Stimulated activated CD4-positive, alpha-beta T cell treated with anti-CD3 and anti-CD28 coated beads, Interleukin-12 subunit alpha, Interleukin-12 subunit beta, amount 100 ng/mL, for 48 hours (primary cell): Measurements from ENCODE around the gene SULT1E1.
"Not testable (repeated sequence)": the region's sequence is repeated elsewhere in the genome, so short reads cannot be mapped to it uniquely, and the experiment has no call there.

Experiments used
- DNase-seq, 3 donors: peaks; one replicate each; pipeline ENCODE4 v3.0.0-alpha.2; 2020; ENCODE audit warnings: low read depth in 2 of 3, low spot score in 1 of 3

SULT1E1 gene

GRCh38 chr4:69843932-69844331 is 16.0 kb downstream of the SULT1E1 start:
- no peak for DNase-seq

GRCh38 chr4:69843301-69843700 is 16.6 kb downstream of the SULT1E1 start:
- DNase-seq: no peak

DNA sequence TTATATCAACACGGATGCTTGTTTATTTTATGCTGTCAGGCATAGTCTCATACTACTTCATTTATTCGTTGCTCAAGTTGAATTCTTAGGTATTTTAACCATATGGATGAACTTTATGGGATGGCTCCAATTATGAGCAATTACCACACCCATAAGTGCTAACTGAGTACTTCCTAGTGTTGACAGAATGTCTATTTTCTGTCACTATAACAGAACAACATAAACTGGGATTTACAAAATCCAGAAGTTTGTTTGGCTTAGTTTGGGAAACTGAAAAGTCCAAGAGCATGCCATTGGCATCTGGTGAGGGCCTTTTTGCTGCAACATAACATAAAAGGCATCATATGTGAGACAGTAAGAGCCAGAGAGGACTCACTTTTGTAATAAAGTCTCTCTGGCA is 21.0 kb downstream of the SULT1E1 start:
- no peak for DNase-seq

DNA sequence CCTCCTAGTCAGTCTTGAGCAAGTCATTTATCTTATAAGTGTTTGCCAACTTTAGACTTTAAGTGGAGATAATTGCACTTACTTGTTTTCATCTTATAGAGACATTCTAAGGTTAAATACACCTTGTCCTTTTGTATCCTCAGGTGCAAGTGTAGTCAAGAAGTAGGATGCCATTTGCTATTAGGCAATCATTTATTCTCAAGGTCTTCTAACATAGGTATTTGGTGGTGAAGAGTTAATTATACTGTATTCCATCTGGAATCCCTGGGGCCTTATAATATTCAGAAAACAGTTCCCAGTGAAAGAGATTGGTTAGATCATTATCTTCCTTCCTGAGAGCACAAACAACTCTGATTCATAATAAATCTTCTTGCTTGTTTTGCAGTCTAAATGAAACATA is 23.7 kb downstream of the SULT1E1 start:
- no peak for DNase-seq

DNA sequence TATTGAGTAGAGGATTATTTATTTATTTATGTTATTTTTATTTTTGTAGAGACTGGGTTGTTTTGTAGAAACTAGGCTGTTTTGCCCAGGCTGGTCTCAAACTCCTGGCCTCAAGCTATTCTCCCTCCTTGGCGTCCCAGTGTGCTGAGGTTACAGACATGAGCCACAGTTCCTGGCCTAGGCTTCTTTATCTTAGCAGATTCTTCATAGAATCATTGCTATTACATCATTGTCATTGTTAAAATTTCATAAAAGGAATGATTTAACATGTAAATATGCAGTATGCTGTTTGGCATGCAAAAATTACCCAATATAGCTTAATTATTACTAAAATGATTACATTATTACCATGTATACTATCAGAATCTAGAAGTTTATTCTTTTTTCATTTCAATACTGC is 24.2 kb downstream of the SULT1E1 start:
- no peak for DNase-seq

DNA sequence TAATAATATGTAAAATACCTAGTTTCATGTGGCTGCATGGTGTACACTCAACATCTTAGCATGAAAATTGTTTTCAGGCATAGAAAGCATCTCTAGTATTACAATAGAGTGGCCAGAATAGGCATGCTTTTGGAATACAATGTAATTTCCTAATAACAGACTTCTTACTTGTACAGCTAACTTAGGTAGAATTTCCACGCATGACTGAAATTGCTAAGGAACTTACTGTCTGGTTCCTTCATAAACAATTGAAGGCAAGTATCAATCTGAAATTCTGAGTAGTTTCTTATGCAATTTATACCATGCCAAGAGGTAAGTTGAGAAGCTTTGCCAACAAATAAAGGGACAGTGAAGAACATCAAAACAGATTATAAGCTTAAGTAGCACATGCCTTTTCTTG is 26.7 kb downstream of the SULT1E1 start:
- DNase-seq: no peak

GRCh38 chr4:69832326-69833030 is 27.5 kb downstream of the SULT1E1 start:
- no peak for DNase-seq

- DNase-seq: no peak
These were observed 28.2 kb downstream of the SULT1E1 start for GRCh38 chr4:69831646-69832325.

DNA sequence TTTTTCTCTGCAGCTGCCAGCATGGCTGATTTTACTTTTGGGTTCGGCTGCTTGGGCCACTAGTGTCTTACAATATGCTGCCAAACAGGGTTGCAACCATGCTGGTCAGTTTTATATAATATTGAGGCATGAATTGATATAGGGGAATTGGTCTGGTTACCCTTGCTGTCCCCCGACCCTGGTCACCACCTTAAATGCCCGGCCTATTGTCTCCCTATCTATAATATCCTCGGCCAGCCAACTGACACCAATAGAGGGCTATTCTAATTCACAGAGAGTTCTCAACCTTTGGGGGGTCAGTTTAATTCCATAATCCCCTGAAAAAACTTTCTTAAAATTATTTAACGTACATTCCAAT is 28.7 kb downstream of the SULT1E1 start:
- DNase-seq: no peak

DNA sequence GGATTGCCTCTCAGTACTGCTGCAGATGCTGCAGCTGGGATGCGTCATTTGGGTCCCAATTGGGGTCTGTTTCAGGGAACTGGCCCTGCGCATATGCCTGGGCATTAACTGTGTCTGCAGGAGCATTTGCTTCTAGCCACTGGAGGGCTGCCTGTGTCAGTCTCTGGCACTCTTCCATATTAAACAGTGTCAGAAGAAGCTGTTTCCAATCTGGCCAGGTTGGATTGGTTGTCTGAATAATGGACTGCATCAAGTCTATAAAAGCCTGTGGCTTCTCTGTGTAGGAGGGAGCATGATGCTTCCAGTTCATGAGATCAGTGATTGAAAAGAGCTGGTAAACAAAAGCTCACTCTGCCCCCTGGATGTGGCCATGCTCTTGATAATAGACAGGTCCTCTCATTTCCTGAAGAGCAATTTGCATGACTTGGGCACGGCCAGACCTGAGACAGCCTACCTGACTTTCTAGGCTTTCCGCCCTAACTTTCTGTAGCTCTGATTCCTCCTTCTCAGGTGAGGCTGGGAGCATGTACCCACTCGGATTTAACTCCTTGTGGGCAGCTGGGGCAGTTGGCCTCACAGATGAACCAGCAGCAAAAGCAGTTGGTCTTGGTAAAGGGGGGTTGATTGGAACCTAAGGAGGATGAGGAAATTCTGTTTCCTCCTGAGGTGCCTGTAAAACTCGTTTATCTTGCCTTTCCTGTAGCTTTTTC is 29.2 kb downstream of the SULT1E1 start:
- DNase-seq: no peak

DNA sequence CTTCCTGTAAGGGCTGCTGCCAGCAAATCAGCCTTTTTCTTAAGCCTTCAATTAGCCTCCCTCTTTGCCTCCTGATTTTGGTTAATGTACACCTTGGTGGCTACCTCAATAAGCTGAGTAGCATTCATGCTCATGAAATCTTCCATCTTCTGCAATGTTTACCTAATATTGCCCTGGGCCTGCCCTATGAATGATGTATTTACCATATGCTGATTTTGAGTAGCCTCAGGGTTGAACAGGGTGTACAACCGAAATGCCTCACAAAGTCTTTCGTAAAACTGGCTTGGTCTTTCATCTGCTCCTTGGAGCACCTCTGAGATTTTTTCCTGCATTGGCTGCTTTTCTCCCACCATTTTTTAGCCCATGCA is 29.8 kb downstream of the SULT1E1 start:
- no peak for DNase-seq

- DNase-seq: no peak
These were observed 30.3 kb downstream of the SULT1E1 start for GRCh38 chr4:69829678-69830077.

DNA sequence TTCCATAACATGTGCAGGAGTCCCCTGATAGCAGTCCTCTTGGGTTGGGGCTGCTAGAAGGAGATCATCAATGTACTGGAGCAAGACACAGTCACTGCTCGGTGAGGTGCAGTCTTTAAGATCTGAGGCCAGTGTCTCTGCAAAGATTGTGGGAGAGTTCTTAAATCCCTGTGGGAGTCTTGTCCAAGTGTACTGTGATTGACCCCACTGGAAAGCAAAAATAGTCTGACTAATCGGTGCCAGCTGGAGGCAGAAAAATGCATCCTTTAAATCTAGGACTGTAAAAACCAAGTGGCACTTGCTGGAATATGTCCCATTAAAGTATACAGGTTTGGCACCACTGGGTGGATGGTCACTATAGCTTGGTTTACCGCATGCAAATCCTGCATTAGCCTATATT is 31.1 kb downstream of the SULT1E1 start:
- DNase-seq: no peak

DNA sequence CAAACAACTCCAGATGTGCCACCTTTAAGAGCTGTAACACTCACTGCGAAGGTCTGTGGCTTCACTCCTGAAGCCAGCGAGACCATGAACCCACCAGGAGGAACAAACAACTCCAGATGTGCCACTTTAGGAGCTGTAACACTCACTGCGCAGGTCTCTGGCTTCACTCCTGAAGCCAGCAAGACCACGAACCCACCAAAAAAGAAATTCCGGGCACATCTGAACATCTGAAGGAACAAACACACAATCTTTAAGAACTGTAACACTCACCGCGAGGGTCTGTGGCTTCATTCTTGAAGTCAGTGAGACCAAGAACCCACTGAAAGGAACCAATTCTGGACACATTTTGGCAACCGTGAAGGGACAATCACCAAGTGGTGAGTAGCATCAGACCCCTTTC is 34.9 kb downstream of the SULT1E1 start:
- DNase-seq: not testable (repeated sequence)

GRCh38 chr4:69823481-69824186 is 36.3 kb downstream of the SULT1E1 start:
- DNase-seq: peak; percentile 8 to 38 (median 15)

- no peak for DNase-seq
These were observed 36.9 kb downstream of the SULT1E1 start for GRCh38 chr4:69823048-69823447.

GRCh38 chr4:69822198-69822597 is 37.7 kb downstream of the SULT1E1 start:
- DNase-seq: no peak

DNA sequence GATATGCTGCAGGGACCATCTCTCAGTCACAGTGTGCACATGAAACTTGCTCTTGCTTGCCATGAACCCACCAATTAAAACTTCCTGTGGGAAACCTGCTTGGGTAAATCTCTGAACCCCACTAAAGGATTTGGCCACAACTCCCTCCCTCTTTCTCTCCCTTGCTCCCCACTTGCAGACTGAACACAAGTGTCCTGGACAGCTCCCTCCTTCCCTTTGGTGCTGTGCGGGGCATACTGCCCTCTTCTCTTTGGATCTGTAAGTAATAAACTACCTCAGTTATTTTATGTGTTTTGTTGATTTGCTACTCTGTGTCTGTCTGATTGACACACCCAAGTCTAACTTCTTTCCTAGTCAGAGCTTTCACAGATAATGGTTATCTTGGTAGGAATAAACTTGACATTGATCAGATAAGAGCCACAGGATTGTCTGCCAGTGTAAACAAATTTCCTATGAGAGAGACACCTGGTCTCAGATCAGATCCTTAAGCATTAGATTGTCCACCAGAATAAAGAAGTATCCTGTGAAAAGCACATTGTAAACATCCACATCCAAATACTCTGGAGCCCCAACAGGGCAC is 41.8 kb downstream of the SULT1E1 start:
- no peak for DNase-seq

- no peak for DNase-seq
These were observed 43.7 kb downstream of the SULT1E1 start for GRCh38 chr4:69816236-69816635.

DNA sequence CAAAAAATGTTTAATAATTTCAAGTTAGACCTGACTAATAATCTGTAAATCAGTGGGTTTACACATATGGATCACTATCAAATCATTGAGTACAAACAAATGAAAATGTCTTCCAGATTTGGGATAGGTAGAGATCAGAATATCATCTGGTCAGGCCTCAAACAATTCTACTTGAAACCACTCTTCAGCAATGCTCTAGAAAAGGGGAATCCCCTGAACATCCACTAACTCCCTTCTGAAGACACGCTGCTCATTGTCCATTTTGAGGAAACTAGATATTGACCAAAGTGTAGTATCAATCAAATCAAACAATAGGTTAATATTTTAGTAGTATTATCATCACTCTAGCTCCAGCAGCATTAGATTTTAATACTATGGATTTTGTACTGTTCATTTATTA is 46.3 kb downstream of the SULT1E1 start:
- no peak for DNase-seq

DNA sequence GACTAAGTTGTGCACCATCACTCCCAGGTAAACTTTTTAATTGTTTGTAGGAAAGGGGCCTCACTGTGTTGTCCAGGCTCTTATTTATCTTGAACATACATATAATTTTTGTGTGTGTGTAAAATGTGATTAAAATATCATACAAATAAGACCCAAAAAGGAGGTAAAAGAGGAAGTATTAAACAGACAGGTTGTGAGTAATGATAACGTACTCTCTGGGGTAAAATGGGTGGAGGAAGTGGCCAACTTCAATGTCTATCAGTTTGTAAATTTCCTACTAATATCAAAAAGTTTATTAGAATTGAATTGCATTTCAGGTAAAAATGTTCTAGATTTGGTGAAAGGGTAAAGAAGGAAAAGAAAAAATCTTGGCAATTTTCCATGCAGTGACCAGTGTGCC is 48.8 kb downstream of the SULT1E1 start:
- no peak for DNase-seq

GRCh38 chr4:69800599-69800998 is 59.3 kb downstream of the SULT1E1 start:
- DNase-seq: no peak
